K562 (cell line): ENCODE data around the gene SUSD5. TPM values are rescaled to one million over a fixed set of nuclear protein-coding genes. Genes with fewer than 3 reads are reported as not detected.

Source experiments
- ATF7 ChIP-seq: fragments of 450-650 bp; IDR thresholded peaks from 2 replicates; pipeline ENCODE4 v1.7.1; 2014; ENCODE audit warnings: mild to moderate bottlenecking, moderate library complexity
- CREM ChIP-seq: IDR thresholded peaks from 2 replicates; pipeline ENCODE4 v1.6.1; 2014; ENCODE audit warnings: antibody characterized with exemption, low read depth
- DACH1 ChIP-seq: fragments of 450-650 bp; IDR thresholded peaks from 2 replicates; pipeline ENCODE4 v1.6.1; 2018; ENCODE audit not compliant: partially characterized antibody
- DPF2 ChIP-seq: fragments of 450-650 bp; IDR thresholded peaks from 2 replicates; pipeline ENCODE4 v1.6.1; 2016
- ETV5 ChIP-seq: sonication (generic); formaldehyde crosslinking; IDR thresholded peaks from 2 replicates; pipeline ENCODE4 v1.4.0; 2020; ENCODE audit warnings: low read depth, mild to moderate bottlenecking, missing genetic modification reagents
- GATAD2B ChIP-seq: fragments of 450-650 bp; IDR thresholded peaks from 2 replicates; pipeline ENCODE4 v1.6.1; 2017; ENCODE audit warnings: mild to moderate bottlenecking, borderline replicate concordance
- HDAC2 ChIP-seq: fragments of 450-650 bp; IDR thresholded peaks from 2 replicates; pipeline ENCODE4 v1.6.1; 2016; ENCODE audit warnings: mild to moderate bottlenecking
- LARP7 ChIP-seq: fragments of 450-650 bp; IDR thresholded peaks from 2 replicates; pipeline ENCODE4 v1.6.1; 2016
- MTA1 ChIP-seq: fragments of 450-650 bp; IDR thresholded peaks from 2 replicates; pipeline ENCODE4 v1.6.1; 2017; ENCODE audit warnings: borderline replicate concordance
- NBN ChIP-seq: fragments of 450-650 bp; IDR thresholded peaks from 2 replicates; pipeline ENCODE4 v1.6.1; 2016; ENCODE audit warnings: low read depth, mild to moderate bottlenecking
- NCOA1 ChIP-seq: fragments of 450-650 bp; IDR thresholded peaks from 2 replicates; pipeline ENCODE4 v1.6.1; 2016; ENCODE audit warnings: low read depth
- NFRKB ChIP-seq: fragments of 450-650 bp; IDR thresholded peaks from 2 replicates; pipeline ENCODE4 v1.6.1; 2016; ENCODE audit warnings: low read depth
- POLR3G ChIP-seq: IDR thresholded peaks from 2 replicates; pipeline ENCODE4 v1.6.1; 2011; ENCODE audit not compliant: insufficient read length, insufficient replicate concordance; ENCODE audit errors: extremely low read depth
- SMARCA4 ChIP-seq: fragments of 450-650 bp; IDR thresholded peaks from 2 replicates; pipeline ENCODE4 v1.6.1; 2016
- SMARCB1 ChIP-seq: IDR thresholded peaks from 2 replicates; pipeline ENCODE4 v1.6.1; 2011; ENCODE audit warnings: improper control_type of control experiment, low read depth; ENCODE audit not compliant: insufficient read length
- XRCC4 ChIP-seq: IDR thresholded peaks from one replicate; pipeline ENCODE4 v1.6.1; 2011; ENCODE audit not compliant: insufficient read depth, insufficient read length; ENCODE audit errors: extremely low read depth
- ZEB2 ChIP-seq: fragments of 450-650 bp; IDR thresholded peaks from 2 replicates; pipeline ENCODE4 v1.6.1; 2016
- ZFP30 ChIP-seq: fragments of 250-450 bp; sonication (Bioruptor Pico); IDR thresholded peaks from 2 replicates; pipeline ENCODE4 v1.8.0; 2022; ENCODE audit warnings: moderate library complexity, mild to moderate bottlenecking, inconsistent platforms, borderline replicate concordance
- ZFP36 ChIP-seq: fragments of 150-350 bp; IDR thresholded peaks from 2 replicates; pipeline ENCODE4 v1.6.1; 2018; ENCODE audit warnings: low read length, low read depth; ENCODE audit not compliant: partially characterized antibody
- ZNF436 ChIP-seq: fragments of 250-450, 450-650 bp; sonication (Bioruptor Pico); formaldehyde crosslinking; IDR thresholded peaks from 2 replicates; pipeline ENCODE4 v1.7.0; 2020; ENCODE audit warnings: mild to moderate bottlenecking
- ZNF77 ChIP-seq: fragments of 250-450 bp; sonication (Bioruptor Pico); IDR thresholded peaks from 2 replicates; pipeline ENCODE4 v1.5.0; 2020
- ZNF780A ChIP-seq: fragments of 250-450 bp; sonication (Bioruptor Pico); IDR thresholded peaks from 2 replicates; pipeline ENCODE4 v1.5.0; 2021; ENCODE audit warnings: mild to moderate bottlenecking
- polyA plus RNA-seq, 8 experiments: library from polyadenylated mRNA; depleted of rRNA in 4 of 8; stranded (reverse) in 5 of 8; unstranded in 3 of 8; fragments of >200 nt; fragmentation: Nextera tagmentation in 2 of 8; fragmentation: Illumina TruSeq in 1 of 8; extraction: Ambion mirVana in 2 of 8; extraction: Trizol in 1 of 8; gene quantifications; 2 replicates each; pipeline versions ENCODE4 v1.2.1 to v1.2.3, GENCODE V29; 2011 to 2014; ENCODE audit warnings: inconsistent platforms in 1 of 8, missing spikeins in 1 of 8
- total RNA-seq, 7 experiments: library from RNA; depleted of rRNA in 6 of 7; stranded (reverse); fragments of >200 nt in 6 of 7; fragmentation: Illumina TruSeq in 2 of 7; extraction: Trizol in 2 of 7; gene quantifications; 2 replicates each; pipeline versions ENCODE4 v1.2.1 to v1.2.3, GENCODE V29; 2011 to 2021; ENCODE audit warnings: low replicate concordance in 1 of 7
- TF ChIP-seq, protein P1 (sequence below): IDR thresholded peaks from 3 replicates; pipeline ENCODE4 v1.6.1; 2011; ENCODE audit warnings: borderline replicate concordance, mild to moderate bottlenecking, moderate library complexity; ENCODE audit not compliant: insufficient read length; ENCODE audit errors: extremely low read depth
- TF ChIP-seq, protein P2 (sequence below): fragments of 250-450 bp; sonication (Bioruptor Pico); IDR thresholded peaks from 2 replicates; pipeline ENCODE4 v1.8.0; 2022; ENCODE audit warnings: moderate library complexity, mild to moderate bottlenecking, inconsistent platforms
- TF ChIP-seq, protein P3 (sequence below): sonication (generic); formaldehyde crosslinking; IDR thresholded peaks from 2 replicates; pipeline ENCODE4 v1.8.1; 2023; ENCODE audit warnings: mild to moderate bottlenecking, missing genetic modification reagents
- TF ChIP-seq, protein P4 (sequence below), 2 experiments: fragments of 250-450 bp in 1 of 2; fragments of 450-650 bp in 1 of 2; sonication (Bioruptor Pico) in 1 of 2; IDR thresholded peaks; 2 replicates each; pipeline versions ENCODE4 v1.6.1 to v1.8.0; 2016 to 2021; ENCODE audit warnings: mild to moderate bottlenecking in 2 of 2, moderate library complexity in 2 of 2, missing compliant biosample characterization in 1 of 2, missing genetic modification characterization in 1 of 2

SUSD5 gene
- total and polyA plus RNA-seq, 9 of the 15 experiments (the other 6 are each of a cell fraction or from before 2014, with no cell fraction given), result not detected

DNA sequence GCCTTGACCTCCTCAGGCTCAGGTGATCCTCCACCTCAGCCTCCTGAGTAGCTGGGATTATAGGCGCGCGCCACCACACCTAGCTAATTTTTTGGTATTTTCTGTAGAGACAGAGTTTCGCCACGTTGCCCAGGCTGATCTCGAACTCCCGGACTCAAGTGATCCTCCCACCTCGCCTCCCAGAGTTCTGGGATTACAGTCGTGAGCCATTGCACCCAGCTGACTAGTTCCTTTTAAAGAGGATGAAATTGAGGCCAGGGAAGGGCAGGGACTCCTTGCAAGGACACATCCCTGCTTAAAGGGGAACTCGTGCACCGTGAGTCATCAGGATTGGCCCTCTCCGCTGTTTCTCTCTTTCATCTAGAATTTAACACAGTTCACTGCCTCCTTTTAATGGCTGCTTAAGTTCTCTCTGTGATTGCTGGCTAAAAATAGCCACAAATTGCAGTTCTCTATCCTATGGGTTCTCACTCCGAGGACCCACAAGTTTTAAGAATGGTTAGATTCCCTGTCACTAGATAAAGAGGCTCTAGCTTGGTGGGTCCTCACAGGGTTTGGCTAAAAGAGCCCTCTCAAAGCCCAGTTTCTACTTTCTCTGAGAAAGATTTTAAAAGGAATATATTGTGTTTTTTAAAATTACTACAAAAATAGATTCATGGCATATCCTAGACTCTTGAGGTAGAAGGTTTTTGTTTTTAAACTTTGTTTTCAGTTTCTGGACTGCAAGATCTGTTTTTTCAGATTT is 103.4 kb downstream of the SUSD5 start (continued):
- TF ChIP-seq, protein P1, sequence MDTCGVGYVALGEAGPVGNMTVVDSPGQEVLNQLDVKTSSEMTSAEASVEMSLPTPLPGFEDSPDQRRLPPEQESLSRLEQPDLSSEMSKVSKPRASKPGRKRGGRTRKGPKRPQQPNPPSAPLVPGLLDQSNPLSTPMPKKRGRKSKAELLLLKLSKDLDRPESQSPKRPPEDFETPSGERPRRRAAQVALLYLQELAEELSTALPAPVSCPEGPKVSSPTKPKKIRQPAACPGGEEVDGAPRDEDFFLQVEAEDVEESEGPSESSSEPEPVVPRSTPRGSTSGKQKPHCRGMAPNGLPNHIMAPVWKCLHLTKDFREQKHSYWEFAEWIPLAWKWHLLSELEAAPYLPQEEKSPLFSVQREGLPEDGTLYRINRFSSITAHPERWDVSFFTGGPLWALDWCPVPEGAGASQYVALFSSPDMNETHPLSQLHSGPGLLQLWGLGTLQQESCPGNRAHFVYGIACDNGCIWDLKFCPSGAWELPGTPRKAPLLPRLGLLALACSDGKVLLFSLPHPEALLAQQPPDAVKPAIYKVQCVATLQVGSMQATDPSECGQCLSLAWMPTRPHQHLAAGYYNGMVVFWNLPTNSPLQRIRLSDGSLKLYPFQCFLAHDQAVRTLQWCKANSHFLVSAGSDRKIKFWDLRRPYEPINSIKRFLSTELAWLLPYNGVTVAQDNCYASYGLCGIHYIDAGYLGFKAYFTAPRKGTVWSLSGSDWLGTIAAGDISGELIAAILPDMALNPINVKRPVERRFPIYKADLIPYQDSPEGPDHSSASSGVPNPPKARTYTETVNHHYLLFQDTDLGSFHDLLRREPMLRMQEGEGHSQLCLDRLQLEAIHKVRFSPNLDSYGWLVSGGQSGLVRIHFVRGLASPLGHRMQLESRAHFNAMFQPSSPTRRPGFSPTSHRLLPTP, result peak; percentile 33
- TF ChIP-seq MTA1 (peak; percentile 59; the same call in 1 of the 2 replicates), ZFP36 (peak; percentile 37), ZNF780A (CRISPR knock-in tag) (no peak), ZEB2 (peak; percentile 44; the same call in 1 of the 2 replicates), ZFP30 (CRISPR knock-in tag) (no peak), ZNF77 (CRISPR knock-in tag) (no peak), LARP7 (no peak), SMARCB1 (no peak), XRCC4 (no peak), GATAD2B (0 out of 2 replicates have a peak, but pooled peaks have one; percentile 64), DPF2 (peak; percentile 76), NCOA1 (0 out of 2 replicates have a peak, but pooled peaks have one; percentile 25), ZNF436 (CRISPR knock-in tag) (no peak), NFRKB (peak; percentile 77; the same call in 1 of the 2 replicates), ATF7 (peak; percentile 63), SMARCA4 (peak; percentile 81), NBN (0 out of 2 replicates have a peak, but pooled peaks have one; percentile 64), HDAC2 (peak; percentile 78), CREM (peak; percentile 51), DACH1 (peak; percentile 49), ETV5 (CRISPR knock-in tag) (0 out of 2 replicates have a peak, but pooled peaks have one; percentile 46), POLR3G (no peak)
- TF ChIP-seq, protein P2, sequence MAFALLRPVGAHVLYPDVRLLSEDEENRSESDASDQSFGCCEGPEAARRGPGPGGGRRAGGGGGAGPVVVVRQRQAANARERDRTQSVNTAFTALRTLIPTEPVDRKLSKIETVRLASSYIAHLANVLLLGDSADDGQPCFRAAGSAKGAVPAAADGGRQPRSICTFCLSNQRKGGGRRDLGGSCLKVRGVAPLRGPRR (CRISPR knock-in tag), result no peak
- TF ChIP-seq, protein P3, sequence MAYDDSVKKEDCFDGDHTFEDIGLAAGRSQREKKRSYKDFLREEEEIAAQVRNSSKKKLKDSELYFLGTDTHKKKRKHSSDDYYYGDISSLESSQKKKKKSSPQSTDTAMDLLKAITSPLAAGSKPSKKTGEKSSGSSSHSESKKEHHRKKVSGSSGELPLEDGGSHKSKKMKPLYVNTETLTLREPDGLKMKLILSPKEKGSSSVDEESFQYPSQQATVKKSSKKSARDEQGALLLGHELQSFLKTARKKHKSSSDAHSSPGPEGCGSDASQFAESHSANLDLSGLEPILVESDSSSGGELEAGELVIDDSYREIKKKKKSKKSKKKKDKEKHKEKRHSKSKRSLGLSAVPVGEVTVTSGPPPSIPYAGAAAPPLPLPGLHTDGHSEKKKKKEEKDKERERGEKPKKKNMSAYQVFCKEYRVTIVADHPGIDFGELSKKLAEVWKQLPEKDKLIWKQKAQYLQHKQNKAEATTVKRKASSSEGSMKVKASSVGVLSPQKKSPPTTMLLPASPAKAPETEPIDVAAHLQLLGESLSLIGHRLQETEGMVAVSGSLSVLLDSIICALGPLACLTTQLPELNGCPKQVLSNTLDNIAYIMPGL (CRISPR knock-in tag), result peak; percentile 35; the same call in 1 of the 2 replicates
- TF ChIP-seq, protein P4, sequence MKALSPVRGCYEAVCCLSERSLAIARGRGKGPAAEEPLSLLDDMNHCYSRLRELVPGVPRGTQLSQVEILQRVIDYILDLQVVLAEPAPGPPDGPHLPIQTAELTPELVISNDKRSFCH (CRISPR knock-in tag; IDR thresholded peaks at IDR 0.05), result no peak
- TF ChIP-seq, protein P4 (tag; IDR thresholded peaks at IDR 0.05), result 0 out of 2 replicates have a peak, but pooled peaks have one; percentile 54
